CD1c-positive myeloid dendritic cell (primary cell): ENCODE results near the gene DPYD.
"Not testable (repeated sequence)": the region's sequence is repeated elsewhere in the genome, so short reads cannot be mapped to it uniquely, and the experiment has no call there.

Experiments used
- DNase-seq: peaks from one replicate; pipeline ENCODE4 v3.0.0-alpha.2; 2016; ENCODE audit errors: extremely low spot score

DPYD gene

DNA sequence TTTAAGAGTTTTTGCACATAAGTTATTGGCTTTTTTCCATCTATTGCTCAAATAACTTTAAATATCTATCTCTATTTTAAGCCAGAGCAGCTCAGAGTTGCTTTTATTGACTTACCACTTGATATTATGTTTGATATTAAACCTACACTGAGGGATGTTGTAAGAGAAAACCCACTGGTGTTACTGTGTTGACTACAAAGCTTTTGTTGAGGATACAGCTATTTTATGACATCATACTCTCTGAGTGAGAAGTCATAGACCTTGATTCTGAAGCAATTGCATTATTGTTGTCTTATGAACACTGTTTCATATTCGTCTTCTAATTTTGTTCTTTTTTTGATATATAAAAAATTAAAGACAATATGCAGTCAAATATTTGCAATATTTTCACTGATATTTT lies 638.9 kb downstream of the DPYD start:
- DNase-seq, result no peak

DNA sequence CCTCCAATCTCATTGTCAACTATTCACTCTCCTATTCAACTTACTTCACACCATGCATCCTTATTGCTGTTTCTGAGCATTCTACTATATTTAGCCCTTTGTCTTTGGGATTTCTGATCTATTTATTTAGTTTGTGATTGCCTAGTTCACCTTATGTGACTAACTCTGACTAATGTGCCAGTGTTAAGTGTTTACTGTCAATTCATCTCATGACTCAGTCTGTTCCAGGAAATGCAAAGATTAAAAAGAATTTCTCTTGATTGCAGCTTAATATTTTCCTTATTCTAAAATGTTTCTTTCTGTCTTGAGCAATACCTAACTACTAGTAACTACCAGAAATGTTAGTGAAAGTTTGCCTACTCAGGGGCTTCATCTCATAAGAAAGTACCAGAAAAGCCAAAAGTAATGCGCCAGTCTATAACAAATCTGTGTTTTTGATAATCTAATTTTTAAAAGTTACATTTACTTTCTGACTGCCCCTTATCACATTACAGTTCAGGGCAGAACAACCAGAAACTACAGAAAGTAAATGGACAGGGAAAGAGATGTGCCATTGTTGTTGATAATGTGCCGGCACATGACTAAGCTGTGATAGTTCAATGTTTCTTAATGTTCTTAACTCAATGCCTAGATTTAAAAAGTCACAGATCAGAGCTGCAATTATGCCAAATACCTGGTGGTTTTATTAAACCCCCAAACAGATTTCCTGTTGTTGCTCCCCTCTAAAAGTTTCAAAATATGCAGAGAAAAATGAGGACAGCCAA lies 642.8 kb downstream of the DPYD start:
- DNase-seq, result no peak

DNA sequence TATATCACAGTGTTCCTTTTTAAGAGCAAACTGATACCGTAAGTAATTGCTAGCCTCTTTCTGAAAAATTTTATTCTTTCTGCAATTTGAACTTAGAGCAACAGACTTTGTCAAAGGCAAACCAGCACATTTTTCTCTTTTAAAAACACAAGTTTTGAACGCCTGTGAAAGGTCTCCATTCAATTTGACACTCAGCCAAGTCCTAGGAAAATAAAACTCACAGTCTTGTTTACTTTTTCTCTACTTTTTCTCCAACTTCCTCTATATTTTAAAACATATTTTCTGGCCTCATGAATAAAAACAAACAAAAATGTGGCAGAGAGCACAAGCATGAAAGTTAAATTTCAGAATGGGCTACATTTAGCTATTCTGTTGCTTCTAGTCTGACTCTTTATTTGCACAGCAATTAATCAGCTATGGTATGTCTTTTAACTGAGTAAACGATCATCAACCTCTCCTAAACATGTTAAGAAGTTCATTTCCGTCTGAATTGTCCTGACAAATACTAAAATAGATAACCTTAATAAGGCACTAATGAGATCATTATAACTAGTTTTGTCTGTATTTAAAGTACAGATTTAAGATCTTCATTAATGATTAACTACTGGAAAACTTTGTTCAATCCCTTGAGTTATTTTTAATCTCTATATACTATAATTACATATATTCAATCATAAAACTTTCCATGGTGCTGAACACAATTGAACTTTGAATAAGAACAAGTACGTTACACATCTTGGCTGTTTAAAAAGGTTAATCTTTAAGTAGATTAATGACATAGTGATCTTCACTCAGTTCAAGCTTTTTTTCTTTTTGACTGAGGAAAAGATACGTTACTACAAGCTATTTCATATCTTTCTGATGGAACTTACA lies 648.7 kb downstream of the DPYD start:
- DNase-seq, result no peak

DNA sequence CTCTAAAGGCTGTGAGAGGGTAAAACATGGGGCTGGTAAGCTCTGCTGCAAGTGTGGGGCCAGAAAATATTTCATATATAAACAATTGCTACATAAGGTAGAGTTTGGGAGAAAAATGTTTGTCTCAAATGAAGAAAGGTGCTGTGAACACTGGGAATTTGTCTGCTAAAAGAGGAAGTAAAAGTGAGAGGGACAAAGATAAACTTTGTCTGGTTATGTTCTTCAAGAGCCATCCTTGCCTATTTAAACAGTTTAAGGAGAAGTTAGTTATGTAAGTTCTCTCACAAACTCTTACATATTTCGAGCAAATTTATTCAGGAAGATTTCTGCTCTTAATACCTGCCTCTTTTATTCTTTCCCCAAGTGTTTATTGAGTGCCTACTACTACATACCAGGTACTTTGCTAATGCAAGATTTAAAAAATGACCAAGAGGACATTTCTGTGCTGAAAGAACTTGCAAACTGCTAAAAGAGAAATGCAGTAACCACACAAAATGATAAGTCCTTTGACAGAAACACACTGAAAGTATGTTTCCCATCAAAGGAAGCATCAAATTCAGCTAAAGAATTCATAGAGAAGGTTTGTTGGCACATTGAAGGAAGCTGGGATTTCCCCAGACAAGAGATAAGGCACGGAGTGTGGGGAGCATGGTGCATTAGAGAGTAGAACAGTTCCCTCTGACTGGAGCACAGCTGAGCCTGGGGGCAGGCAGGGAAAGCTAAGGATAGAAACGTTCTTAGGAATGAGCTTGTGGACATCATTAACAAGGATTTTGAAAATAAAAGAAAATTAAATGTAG lies 650.1 kb downstream of the DPYD start:
- no peak for DNase-seq

DNA sequence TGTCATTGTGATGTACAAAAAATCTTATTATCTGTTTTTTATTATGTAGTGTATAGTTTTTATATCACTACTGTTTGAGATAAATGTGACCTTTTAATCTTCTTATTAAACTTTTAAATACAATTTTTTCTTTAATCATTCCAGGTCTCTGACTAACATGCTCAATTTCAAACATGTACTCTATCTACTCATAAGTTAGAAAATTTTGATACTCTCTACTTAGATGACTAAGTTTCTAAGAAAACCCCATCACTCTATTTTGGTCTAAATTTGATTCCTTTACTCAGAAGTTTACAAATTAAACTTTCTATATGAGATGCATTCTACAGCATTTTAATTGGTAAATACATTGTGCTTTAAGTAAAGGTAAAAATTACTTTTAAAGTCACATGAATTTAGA lies 655.2 kb downstream of the DPYD start:
- no peak for DNase-seq

DNA sequence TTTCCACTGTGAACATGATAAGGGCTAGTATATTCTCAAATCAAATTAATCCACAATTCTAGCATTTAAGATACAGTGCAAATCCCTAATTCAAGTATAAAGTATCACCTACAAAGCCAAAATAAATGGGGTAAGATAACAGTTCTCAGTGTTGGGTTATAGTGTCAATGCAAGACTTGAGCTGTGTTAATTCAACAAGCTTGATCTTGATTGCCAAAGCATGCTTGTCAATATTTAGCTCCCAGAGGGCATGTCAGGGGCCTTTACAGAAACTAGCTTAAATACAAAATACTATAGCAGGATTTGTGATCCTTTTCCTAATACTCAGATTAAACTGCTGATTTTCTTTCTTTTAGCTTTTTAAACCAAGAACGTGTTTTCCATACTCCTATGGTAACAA lies 658.0 kb downstream of the DPYD start:
- DNase-seq, result no peak

DNA sequence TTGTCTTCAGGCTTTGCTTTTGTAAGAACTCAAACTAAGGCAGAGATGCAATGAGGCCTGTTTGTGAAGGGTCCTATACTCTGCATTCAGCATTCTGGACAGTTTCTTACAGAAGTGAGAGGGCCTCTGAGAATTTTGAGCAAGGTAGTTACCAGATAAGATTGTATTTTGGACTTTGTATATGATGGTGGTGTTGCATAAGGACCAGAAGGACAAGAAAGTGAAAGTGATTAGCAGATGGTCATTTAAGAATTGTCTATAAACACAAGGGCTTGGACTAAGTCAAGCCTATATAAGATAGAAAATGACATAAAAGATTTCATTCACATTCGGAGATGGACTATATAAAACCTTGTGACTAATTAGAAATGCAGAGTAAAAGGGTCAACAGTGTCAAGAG lies 662.2 kb downstream of the DPYD start:
- DNase-seq, result no peak

DNA sequence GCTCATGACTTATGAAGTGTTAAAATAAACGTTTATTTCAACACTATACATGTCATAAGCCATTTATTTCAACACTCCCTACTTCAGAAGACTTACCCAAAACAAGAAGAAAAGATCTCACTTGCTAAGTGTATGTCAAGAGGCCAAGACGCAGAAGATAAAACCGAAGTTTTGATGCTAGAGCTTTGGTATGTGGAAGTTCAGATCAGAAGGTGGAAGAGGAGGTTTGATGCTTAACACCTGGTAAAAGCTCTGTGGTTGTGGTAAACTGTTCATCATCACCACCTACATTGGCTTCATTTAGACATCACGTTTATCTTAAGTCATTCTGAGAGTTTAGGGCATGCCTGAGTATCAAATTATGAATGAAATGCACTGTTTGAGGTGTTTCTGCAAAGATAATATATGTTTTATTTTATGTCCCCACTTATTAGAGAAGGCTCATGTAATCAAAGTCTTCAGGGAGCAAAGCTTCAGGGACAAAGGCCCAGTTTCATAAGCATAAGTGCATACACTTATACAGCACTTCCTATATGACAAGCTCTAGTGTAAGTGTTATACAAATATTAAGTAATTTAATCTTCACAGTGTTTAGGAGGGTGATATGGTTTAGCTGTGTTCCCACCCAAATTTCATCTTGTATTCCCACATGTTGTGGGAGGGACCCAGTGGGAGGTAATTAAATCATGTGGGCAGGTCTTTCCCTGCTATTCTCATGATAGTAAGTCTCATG lies 665.9 kb downstream of the DPYD start:
- no peak for DNase-seq

DNA sequence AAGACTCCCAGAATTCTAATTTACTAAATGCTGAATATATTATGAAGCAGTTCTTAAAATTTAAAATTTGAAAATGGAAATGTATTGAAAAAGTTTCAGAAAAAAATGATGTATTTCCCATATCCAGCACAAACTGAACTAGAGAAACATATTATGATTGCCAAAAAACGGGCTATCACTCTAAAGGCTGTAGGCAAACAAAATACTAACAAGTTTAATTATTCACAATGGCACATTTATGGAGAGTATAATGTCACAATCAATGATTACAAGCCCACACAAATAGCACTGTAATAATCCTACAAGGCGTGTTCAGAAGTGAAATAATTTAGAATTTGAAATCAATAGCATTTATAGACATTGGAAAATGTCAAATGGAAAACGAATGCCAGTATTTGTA lies 667.9 kb downstream of the DPYD start:
- no peak for DNase-seq

DNA sequence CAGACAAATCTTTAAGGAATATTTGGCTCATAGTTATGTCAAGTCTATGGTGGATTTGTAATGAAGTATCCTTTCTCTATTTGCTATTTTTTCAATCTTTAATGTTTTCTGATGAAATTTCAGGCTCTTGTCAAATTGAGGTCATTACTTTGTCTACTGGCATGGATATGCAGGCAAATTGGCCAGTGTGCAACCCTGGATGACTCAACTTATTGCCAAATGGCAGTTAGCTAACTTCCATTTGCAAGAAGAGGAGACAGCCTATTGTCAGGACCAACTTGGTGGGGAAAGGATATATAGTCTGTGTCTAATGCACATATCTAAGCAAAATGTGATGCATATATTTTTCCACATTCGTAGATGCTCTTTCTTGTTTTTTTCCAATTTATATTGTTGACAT lies 668.8 kb downstream of the DPYD start:
- no peak for DNase-seq

DNA sequence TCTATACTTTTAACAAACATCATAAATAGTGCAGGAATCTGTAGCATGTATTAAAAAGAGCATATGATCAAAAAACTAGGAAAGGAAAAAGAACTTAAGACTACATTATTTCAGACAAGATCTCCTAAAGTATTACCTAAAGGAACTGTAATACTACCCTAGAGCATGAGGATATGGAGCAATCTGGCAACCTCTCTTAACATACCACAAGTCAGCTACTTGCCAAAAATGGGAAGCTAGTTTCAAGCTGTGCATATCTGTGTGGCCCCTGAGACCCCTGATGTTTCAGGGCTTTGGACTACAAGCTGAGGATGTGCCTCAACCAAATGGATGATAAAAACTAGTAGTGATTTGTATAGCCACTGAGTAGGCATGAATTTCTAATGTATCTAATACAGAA lies 673.6 kb downstream of the DPYD start:
- DNase-seq, result no peak

DNA sequence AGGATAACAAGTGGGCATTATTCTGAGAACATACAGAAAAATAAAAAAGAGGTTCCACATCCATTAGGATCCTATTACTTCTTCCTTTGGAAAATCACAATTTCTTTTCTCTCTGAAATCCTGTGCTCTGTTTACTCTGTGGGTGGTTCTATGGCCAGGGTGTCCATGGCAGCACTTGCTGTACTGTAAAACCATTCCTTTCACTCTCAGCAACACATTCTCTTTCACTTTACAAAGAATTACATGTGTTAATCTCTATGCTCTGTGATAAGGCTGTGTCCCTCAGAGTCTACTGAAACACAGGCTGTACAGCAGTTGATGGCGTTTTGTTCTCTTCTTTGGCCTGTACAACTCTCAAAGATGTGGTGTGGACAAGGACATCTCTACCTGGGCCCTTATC lies 675.2 kb downstream of the DPYD start:
- no peak for DNase-seq

DNA sequence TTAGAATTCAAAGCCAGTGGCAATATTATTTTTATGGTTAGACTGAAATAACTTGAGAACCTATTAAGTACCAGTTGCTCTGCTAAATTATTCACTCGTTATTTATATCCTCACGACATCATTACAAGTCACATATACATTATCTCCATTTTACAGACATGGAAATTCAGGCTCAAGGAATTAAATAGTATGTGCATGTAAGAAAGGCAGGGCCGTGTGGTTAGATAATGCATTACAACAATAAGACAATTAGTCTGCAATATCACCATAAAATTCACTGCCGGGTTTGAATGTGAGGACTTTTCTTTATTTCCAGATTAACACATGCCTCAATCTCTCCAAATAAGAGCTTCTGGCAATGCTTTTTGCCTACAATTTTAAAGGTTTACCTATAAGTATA lies 675.8 kb downstream of the DPYD start:
- DNase-seq, result no peak

DNA sequence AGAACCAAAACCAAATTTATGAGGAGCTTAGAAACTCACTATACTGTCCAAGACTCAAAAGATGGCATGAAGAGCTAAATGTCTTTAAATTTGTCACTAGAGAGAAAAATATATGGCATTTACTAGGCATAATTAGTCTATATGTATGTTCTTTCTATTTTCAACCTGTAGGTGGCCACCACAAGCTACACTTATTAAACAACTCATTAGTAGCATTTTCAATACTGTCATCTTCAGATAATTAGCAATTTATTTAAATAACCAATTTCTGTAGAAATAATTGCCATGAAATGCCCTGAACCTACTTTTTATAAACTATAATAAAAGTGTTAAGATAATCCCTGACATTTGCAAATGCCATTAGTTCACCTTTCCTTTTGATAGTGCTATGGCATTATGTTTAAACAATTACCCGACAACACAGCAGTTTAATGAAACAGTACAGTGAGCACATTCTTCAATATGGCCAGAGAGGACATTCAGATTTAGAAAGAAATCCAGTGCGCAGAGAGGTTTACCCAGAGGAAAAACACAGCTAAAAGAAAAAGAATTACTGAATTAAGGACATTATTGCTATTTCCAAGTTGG lies 676.8 kb downstream of the DPYD start:
- no peak for DNase-seq

DNA sequence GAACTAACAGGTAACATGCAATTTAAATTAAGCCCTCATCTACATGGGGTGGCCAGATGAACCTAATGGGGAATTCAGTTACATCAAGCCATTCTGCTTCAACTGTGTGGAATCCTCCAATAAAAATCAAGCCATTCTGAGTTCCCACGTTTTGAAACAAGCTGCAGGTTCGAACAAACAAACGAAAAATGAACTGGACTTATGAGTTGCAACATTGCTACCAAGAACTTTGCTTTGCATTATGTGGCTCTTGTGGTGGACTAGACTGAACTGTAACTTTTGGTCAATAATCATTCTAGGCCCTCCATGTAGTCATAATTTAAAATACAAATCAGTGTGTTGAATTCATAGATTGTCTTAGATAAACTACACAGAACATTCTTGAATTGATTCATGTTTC lies 682.0 kb downstream of the DPYD start:
- DNase-seq, result no peak

DNA sequence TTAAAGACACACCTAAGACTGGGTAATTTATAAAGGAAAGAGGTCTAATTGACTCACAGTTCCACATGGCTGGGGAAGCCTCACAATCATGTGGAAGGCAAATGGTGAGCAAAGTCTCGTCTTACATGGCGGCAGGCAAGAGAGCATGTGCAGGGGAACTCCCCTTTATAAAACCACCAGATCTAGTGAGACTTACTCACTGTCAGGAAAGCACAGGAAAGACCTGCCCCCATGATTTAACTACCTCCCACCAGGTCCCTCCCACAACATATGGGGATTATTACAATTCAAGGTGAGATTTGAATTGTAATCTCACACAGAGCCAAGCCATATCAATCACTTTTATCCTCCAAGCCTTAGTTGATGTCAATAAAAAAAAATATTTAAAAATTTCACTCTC lies 689.5 kb downstream of the DPYD start:
- not testable (repeated sequence) for DNase-seq

DNA sequence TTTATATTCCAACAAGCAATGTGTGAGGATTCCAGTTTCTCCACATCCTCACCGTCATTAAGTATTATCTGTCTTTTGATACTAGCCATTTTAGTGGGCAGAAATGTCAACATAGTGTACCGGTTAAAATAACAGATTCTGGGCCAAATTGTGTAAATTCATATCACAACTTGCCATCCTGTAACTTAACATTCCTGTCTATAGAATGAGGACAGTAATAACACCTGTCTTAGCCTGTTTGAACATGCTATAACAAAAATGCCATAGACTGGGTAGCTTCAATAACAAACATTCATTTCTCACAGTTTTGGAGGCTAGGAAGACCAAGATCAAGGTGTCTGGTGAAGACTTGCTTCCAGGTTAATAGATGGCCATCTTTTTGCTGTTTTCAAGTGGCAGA lies 708.2 kb downstream of the DPYD start:
- no peak for DNase-seq

DNA sequence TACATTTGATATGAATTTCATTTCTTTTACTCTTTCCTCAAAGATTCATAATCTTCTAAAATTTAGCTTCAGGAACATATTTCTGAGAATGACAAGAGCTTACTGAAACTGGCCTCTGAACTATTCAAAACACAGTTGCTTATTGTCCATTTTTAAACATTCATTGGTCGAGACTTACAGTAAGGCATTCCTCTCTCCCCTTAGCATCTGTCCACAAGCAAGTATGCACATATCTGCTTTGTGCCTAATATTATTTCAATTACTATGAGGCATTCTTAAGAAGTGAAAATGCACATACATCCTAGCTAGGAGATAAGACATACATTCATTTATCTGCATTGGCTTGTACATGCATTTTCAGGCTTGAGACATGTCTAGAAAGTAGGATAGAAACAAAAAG lies 710.5 kb downstream of the DPYD start:
- no peak for DNase-seq

DNA sequence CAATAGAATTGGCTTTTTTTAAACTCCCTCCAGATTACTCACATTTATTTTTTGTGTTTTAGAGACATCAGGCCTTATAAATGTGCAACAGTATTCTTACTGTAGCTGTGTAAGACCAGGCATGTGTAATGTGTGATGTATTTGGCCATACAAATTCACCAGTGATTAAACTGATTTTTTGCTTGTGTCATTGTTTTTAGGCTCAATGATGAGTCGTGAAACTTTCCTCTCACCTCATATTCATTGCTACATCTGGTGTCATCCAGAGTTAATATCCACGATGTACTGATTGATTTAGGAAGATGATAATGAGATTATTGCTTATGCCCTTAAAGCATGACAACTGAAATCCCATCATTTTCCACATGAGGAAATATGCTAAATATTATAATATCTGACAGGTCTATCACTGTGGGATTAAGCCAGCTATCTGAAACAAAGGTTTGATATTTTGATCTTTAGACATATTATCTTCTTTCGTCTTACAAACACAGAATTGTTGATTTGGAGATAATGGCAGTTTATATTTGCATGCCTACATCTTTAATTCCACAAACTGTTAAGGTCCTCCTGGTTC lies 711.4 kb downstream of the DPYD start:
- no peak for DNase-seq

DNA sequence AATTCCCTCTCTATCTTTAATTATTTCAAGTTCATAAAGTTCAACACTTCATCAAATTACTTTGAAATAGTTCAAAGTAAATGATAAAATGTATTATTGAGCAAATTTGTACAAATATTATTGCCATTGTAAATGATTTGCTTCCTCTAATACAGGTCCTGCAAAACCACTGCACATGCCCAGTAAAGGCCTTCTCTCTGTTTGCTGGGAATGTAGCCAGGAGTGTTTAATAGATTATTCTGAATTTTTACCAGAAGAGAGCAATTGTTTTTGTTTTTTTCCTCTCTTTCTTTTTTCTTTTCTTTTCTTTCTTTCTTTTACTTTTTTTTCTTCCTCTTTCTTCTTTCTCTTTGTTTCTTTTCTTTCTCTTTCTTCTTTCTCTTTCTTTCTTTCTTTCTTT lies 713.0 kb downstream of the DPYD start:
- no peak for DNase-seq

DNA sequence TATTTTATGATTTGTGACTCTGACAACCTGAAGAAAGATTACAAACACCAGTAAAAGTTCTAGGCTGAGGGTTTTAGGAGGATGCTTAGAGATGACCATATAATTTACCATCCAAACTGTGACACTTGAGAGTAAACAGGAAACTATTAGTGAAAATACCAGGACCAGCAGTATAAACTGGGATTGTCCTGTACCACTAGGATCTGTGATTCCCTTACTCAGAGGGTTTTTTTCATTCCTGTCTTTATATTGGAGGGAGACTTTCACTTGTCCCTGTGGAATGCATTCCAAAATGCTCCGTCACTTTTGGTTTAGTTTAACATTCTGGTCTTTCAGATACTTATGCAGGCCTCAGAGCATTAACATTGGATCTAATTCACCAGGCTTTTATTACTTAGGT lies 716.4 kb downstream of the DPYD start:
- DNase-seq, result no peak
